Thoracic aorta (tissue), 2 donors: Measurements from ENCODE around the gene ELOVL1. TPM values are rescaled to one million over a fixed set of nuclear protein-coding genes. Genes with fewer than 3 reads are reported as not detected.
"Not testable (repeated sequence)": the region's sequence is repeated elsewhere in the genome, so short reads cannot be mapped to it uniquely, and the experiment has no call there.

Source experiments
- ATAC-seq: fragments of 150-250 bp; one replicate; pipeline ENCODE4 v1.8.0; 2017; ENCODE audit warnings: low read depth; ENCODE audit not compliant: insufficient number of reproducible peaks, low FRiP score
- DNase-seq: peaks from one replicate; pipeline ENCODE4 v3.0.0-alpha.2; 2020; ENCODE audit warnings: low spot score
- H3K27ac ChIP-seq, 2 donors: fragments of 200-600 bp; sonication (generic); 1 replicate in 1 of 2; 2 replicates in 1 of 2; pipeline ENCODE4 v1.5.1; 2016; ENCODE audit warnings: mild to moderate bottlenecking in 2 of 2, moderate library complexity in 2 of 2
- H3K27me3 ChIP-seq: fragments of 200-600 bp; sonication (generic); replicated peaks from 2 replicates; pipeline ENCODE4 v1.6.0; 2016; ENCODE audit warnings: mild to moderate bottlenecking; ENCODE audit not compliant: insufficient read depth
- H3K36me3 ChIP-seq: fragments of 200-600 bp; sonication (generic); one replicate; pipeline ENCODE4 v1.5.1; 2016
- H3K4me1 ChIP-seq, 2 donors: fragments of 200-600 bp; sonication (generic); 1 replicate in 1 of 2; 2 replicates in 1 of 2; pipeline versions ENCODE4 v1.5.1 to v1.6.0; 2016; ENCODE audit warnings: low read depth in 2 of 2, mild to moderate bottlenecking in 1 of 2; ENCODE audit not compliant: control insufficient read depth in 1 of 2
- H3K4me3 ChIP-seq: fragments of 200-600 bp; sonication (generic); 2 replicates; pipeline ENCODE4 v1.5.1; 2016; ENCODE audit warnings: mild to moderate bottlenecking
- H3K9me3 ChIP-seq: fragments of 200-600 bp; sonication (generic); 2 replicates; pipeline ENCODE4 v1.5.1; 2016
- total RNA-seq, 2 donors: library from RNA; depleted of rRNA; stranded (reverse); fragments of >200 nt; gene quantifications; one replicate each; pipeline versions ENCODE4 v1.1.0 to v1.2.3, GENCODE V29; 2016
- TF ChIP-seq, protein P1 (sequence below): fragments of 200-600 bp; sonication (generic); IDR thresholded peaks from one replicate; pipeline ENCODE4 v1.5.1; 2019; ENCODE audit warnings: antibody characterized with exemption

The ELOVL1 gene
- total RNA-seq, 2 donors from 2014 or later, result 36.3 to 40.8 TPM

- Histone ChIP-seq H3K4me1 (peaks cover 4 to 8% of the 10 kb centered on the region in 2 donors), H3K36me3 (no peaks in the 10 kb centered on the region), H3K9me3 (no peaks in the 10 kb centered on the region), H3K27me3 (no peaks in the 10 kb centered on the region), H3K4me3 (no peak overlapping the region), H3K27ac (peak overlapping the region in 1 of 2 donors; percentile 32)
- TF ChIP-seq, protein P1, sequence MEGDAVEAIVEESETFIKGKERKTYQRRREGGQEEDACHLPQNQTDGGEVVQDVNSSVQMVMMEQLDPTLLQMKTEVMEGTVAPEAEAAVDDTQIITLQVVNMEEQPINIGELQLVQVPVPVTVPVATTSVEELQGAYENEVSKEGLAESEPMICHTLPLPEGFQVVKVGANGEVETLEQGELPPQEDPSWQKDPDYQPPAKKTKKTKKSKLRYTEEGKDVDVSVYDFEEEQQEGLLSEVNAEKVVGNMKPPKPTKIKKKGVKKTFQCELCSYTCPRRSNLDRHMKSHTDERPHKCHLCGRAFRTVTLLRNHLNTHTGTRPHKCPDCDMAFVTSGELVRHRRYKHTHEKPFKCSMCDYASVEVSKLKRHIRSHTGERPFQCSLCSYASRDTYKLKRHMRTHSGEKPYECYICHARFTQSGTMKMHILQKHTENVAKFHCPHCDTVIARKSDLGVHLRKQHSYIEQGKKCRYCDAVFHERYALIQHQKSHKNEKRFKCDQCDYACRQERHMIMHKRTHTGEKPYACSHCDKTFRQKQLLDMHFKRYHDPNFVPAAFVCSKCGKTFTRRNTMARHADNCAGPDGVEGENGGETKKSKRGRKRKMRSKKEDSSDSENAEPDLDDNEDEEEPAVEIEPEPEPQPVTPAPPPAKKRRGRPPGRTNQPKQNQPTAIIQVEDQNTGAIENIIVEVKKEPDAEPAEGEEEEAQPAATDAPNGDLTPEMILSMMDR, result no peak
- ATAC-seq (no peak), DNase-seq (no peak)
Observed at GRCh38 chr1:43372172-43372571, 4.4 kb upstream of the ELOVL1 start.

DNA sequence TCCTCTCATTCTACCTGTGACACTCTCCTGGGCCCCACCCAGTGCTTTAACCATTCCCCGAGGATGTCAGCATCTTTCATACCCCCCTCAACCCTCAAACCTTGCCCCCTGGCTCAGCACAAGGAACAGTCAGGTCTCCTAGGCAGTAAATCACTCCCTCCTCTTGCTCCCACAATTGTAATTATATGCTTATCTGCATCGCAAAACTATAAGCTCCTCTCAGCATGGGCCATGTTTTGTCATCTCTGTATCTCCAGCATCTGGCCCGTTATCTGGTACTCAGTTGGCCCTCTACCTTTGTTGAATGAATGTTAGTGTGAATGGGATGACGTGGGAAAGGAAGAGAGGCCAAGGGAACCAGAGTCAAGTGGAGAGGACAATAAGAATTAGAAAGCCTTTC is 2.8 kb upstream of the ELOVL1 start:
- Histone ChIP-seq H3K36me3 (no peaks in the 10 kb centered on the region), H3K9me3 (no peaks in the 10 kb centered on the region), H3K27ac (no peak overlapping the region), H3K27me3 (no peaks in the 10 kb centered on the region), H3K4me3 (no peak overlapping the region), H3K4me1 (peaks cover 15 to 23% of the 10 kb centered on the region in 2 donors)
- no peak for DNase-seq
- ATAC-seq, result no peak
- TF ChIP-seq, protein P1, result no peak

- not testable (repeated sequence) for DNase-seq, H3K9me3 ChIP-seq, H3K27me3 ChIP-seq, H3K27ac ChIP-seq, ATAC-seq, H3K4me3 ChIP-seq, H3K36me3 ChIP-seq
- peaks cover 15 to 23% of the 10 kb centered on the region in 2 donors for H3K4me1 ChIP-seq
Observed at GRCh38 chr1:43369779-43370178, 2.0 kb upstream of the ELOVL1 start.

DNA sequence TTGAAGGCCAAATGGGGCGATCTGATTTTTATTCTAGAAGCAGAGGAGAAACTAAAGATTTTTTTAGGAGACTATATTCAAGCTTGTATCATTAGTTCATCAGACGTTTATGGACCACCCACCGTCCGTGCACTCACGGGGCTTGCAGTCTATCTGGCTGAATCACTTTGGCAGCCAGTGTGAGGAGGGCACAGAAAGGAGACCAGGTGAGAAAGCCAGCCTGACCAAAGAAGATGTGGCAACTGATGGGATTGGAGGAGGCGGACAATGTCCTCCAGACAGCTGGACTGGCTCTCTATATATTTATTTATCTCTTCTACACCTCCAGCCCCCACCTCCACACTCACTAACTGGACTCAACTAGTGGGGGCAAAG is 822 bp upstream of the ELOVL1 start:
- Histone ChIP-seq H3K36me3 (peaks cover 18% of the 10 kb centered on the region), H3K4me1 (peaks cover 15 to 23% of the 10 kb centered on the region in 2 donors), H3K27ac (peak overlapping the region; percentile 63 to 85), H3K4me3 (peak overlapping the region; percentile 91), H3K9me3 (no peaks in the 10 kb centered on the region), H3K27me3 (no peaks in the 10 kb centered on the region)
- ATAC-seq, result no peak
- no peak for DNase-seq
- TF ChIP-seq, protein P1, result no peak

GRCh38 chr1:43367026-43367903 is 546 bp downstream of the ELOVL1 start:
- H3K27me3 ChIP-seq, result no peaks in the 10 kb centered on the region
- no peaks in the 10 kb centered on the region for H3K9me3 ChIP-seq
- H3K36me3 ChIP-seq, result peaks cover 32% of the 10 kb centered on the region
- ATAC-seq (peak; percentile 45), DNase-seq (no peak)
- H3K4me1 ChIP-seq, result peaks cover 15 to 23% of the 10 kb centered on the region in 2 donors
- TF ChIP-seq, protein P1, result no peak
- peak overlapping the region; percentile 66 to 85 for H3K27ac ChIP-seq
- H3K4me3 ChIP-seq, result peak overlapping the region; percentile 91
